Sigmoid colon (tissue), 4 donors: ENCODE measurements around the gene ZFP37.
"Not testable (repeated sequence)": the region's sequence is repeated elsewhere in the genome, so short reads cannot be mapped to it uniquely, and the experiment has no call there.

ENCODE experiments used
- EP300 ChIP-seq, 4 donors: sonication (generic); formaldehyde crosslinking; IDR thresholded peaks; one replicate each; pipeline ENCODE4 v1.6.1; 2017; ENCODE audit warnings: antibody characterized with exemption in 4 of 4
- POLR2A ChIP-seq, 2 donors: fragments of 450-650 bp; IDR thresholded peaks; one replicate each; pipeline ENCODE4 v1.6.1; 2016; ENCODE audit warnings: antibody characterized with exemption in 2 of 2, mild to moderate bottlenecking in 2 of 2, moderate library complexity in 2 of 2
- TF ChIP-seq, protein P1 (sequence below), 4 experiments: fragments of 450-650 bp in 3 of 4; fragments of 200-600 bp in 1 of 4; IDR thresholded peaks; one replicate each; pipeline ENCODE4 v1.5.1; 2016 to 2019; ENCODE audit warnings: antibody characterized with exemption in 4 of 4, mild to moderate bottlenecking in 3 of 4, moderate library complexity in 2 of 4

DNA sequence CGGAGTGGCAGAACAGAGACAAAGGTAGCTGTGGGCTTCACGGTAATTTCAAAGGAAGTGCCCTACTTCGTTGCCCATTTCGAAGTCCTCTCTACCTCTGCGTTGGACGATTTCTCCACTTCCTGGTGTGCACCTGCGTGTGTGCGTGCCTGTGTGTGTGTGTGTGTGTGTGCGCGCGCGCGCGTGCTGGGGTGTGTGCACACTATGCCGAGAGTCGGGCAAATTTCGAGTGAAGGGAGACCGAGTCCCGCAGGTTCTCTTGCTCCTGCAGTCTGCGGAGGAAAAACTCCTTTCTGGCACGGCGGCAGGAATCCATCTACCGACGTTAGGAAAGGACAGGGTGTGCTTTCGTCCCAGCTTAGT, 32.6 kb upstream of the ZFP37 start:
- TF ChIP-seq, protein P1, sequence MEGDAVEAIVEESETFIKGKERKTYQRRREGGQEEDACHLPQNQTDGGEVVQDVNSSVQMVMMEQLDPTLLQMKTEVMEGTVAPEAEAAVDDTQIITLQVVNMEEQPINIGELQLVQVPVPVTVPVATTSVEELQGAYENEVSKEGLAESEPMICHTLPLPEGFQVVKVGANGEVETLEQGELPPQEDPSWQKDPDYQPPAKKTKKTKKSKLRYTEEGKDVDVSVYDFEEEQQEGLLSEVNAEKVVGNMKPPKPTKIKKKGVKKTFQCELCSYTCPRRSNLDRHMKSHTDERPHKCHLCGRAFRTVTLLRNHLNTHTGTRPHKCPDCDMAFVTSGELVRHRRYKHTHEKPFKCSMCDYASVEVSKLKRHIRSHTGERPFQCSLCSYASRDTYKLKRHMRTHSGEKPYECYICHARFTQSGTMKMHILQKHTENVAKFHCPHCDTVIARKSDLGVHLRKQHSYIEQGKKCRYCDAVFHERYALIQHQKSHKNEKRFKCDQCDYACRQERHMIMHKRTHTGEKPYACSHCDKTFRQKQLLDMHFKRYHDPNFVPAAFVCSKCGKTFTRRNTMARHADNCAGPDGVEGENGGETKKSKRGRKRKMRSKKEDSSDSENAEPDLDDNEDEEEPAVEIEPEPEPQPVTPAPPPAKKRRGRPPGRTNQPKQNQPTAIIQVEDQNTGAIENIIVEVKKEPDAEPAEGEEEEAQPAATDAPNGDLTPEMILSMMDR (IDR thresholded peaks at IDR 0.05) = not testable (repeated sequence)
- not testable (repeated sequence) for TF ChIP-seq EP300, POLR2A (IDR thresholded peaks at IDR 0.05)
